MM.1S (cell line): ENCODE data around the gene KIF5A.

Source experiments
- EZH2 ChIP-seq: fragments of 300-600 bp; sonication (generic); optimal IDR thresholded peaks from 2 replicates; pipeline ENCODE3; 2017; ENCODE audit warnings: low read depth, mild to moderate bottlenecking, antibody characterized with exemption, low read length, mixed read lengths
- TF ChIP-seq, protein P1 (sequence below): fragments of 300-600 bp; sonication (generic); IDR thresholded peaks from 2 replicates; pipeline ENCODE4 v1.5.1; 2016; ENCODE audit warnings: antibody characterized with exemption, low read length, mixed read lengths

DNA sequence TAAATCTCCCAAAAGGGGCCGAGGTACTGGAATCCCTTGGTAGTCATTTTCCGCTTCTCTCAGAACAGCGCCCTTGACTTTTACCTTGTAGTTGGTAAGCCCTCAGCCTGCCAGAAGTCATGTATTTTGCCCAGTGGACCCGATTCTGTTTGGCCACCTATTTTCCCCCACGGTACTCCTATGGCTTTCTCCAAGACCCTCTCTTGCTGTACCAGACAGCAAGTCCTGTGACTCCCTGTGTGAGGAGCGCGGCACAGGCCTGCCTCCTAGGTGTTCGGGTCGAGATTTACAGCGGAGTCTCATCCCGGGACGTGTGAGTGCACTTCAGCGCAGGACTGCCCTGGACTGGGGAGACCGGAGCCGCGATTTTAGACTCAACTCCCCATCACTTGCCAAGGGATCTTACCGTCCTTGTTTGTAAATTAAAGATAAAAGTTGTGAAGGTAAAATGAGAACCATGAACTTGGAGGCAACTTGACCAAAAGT lies 28.3 kb upstream of the KIF5A start:
- TF ChIP-seq, protein P1, sequence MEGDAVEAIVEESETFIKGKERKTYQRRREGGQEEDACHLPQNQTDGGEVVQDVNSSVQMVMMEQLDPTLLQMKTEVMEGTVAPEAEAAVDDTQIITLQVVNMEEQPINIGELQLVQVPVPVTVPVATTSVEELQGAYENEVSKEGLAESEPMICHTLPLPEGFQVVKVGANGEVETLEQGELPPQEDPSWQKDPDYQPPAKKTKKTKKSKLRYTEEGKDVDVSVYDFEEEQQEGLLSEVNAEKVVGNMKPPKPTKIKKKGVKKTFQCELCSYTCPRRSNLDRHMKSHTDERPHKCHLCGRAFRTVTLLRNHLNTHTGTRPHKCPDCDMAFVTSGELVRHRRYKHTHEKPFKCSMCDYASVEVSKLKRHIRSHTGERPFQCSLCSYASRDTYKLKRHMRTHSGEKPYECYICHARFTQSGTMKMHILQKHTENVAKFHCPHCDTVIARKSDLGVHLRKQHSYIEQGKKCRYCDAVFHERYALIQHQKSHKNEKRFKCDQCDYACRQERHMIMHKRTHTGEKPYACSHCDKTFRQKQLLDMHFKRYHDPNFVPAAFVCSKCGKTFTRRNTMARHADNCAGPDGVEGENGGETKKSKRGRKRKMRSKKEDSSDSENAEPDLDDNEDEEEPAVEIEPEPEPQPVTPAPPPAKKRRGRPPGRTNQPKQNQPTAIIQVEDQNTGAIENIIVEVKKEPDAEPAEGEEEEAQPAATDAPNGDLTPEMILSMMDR: no peak
- no peak for TF ChIP-seq EZH2
